GM18858 (cell line): ENCODE measurements around the gene UBAC2.

Experiments used
- ATAC-seq: cut with Tn5 transposase; IDR thresholded peaks from one replicate; pipeline ENCODE4 v1.9.1; 2021; ENCODE audit not compliant: unreplicated experiment

UBAC2 gene

GRCh38 chr13:99330942-99331341 lies 130.3 kb downstream of the UBAC2 start:
- no peak for ATAC-seq

DNA sequence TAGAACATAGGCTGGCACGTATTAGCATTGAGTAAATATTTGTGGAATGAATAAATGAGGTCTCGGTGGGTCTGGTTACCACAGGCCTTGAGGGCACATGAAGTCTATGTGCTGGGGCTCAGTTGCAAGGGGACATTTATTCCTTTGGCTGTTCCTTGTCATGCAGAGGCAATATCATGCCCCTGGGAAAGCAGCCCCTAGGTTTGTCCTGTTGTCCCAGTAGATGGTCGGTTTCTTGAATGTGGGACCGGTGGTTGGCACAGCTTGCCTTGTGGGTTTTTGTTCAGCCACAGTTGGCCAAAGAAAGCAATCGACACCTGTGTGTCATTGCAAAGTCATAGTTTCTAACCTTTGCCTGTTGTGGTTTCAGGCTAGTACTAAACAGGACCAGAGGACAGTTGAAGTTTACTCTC lies 131.2 kb downstream of the UBAC2 start:
- ATAC-seq: peak; percentile 80

DNA sequence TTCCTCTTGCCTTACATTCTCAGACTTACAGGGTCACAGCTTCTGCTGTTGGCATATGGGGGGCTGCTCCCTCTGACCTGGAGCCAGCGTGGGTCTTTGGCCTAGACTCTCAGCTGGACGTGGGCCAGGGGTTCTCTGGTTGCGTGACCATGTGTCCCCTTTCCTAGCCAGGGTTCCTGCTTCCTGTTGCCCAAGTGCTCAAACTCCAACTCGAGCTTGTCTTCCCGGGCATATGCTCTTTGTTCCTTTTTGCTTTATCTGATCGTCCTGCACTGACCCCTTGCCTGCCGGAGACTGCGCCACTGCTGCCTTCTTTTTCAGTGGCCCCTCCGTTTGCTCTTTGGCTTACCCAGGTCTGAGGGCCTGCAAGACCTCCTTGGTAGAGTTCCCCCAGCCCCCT lies 131.8 kb downstream of the UBAC2 start:
- no peak for ATAC-seq

DNA sequence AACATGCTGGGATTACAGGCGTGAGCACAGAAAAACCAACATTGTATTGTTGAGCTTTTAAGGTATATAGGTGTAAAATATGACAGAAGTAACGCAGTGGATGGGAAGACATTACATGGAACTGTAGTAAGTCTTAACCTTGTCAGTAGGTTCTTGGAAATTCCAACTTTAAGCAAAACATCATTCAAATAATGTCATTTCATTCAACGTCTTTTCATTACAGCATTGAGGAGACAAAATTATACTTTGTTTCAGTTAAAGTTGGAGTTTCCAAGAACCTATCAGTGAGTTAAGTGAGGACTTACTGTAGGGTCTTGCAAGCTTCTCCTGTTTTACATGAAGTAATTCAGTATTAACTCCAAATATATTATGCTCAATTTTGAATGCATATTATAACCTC lies 133.6 kb downstream of the UBAC2 start:
- no peak for ATAC-seq

GRCh38 chr13:99335087-99335486 lies 134.4 kb downstream of the UBAC2 start:
- ATAC-seq: no peak

DNA sequence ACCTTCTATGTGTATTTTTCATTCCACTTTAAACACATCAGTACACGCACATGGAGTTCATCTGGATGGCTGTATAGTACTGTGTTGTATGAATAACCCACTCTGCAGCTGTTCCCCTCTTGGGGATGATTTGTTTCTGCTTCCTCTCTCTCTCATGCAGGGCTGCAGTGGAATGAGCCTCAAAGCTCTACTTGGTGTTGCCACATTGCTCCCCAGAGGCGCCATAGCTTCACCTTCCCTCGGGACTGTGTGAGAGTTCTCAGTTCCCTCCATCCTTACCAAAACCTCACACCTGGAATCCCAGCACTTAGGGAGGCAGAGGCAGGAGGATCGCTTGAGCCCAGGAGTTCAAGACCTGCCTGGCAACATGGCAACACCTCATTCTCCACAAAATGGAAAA lies 134.9 kb downstream of the UBAC2 start:
- ATAC-seq: peak; percentile 67

- ATAC-seq: no peak
Observed at GRCh38 chr13:99339230-99339721, 138.6 kb downstream of the UBAC2 start.

DNA sequence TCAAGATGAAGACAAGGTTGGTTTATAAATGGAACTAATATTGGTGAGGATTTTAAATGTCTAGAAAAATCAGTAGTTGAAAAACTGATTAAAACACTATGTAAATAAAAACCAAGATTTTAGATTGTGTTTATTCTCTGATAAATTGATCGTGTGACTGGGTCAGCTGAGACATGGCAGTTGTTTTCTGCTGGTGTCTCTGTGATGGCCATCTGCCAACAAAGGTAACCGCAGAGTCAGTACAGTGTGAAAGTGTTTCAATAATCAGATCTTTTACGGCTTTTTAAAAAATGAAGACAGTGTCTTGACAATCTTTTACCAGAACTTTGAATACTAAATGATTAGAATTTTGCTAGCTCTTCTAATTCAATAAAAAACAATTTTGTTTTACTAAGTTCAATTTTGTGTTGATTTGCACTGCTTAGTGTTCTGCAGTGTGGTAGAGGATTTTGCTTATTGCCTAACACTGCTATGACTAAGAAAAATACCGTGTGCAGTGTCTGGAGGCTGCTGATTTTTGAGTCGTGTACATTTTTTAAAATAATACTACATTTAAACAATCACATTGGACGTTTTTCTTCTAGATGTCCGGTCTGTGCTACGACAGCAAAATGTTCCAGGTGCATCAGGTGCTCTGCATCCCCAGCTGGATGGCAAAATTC lies 139.2 kb downstream of the UBAC2 start:
- no peak for ATAC-seq

GRCh38 chr13:99340638-99341037 lies 140.0 kb downstream of the UBAC2 start:
- no peak for ATAC-seq

DNA sequence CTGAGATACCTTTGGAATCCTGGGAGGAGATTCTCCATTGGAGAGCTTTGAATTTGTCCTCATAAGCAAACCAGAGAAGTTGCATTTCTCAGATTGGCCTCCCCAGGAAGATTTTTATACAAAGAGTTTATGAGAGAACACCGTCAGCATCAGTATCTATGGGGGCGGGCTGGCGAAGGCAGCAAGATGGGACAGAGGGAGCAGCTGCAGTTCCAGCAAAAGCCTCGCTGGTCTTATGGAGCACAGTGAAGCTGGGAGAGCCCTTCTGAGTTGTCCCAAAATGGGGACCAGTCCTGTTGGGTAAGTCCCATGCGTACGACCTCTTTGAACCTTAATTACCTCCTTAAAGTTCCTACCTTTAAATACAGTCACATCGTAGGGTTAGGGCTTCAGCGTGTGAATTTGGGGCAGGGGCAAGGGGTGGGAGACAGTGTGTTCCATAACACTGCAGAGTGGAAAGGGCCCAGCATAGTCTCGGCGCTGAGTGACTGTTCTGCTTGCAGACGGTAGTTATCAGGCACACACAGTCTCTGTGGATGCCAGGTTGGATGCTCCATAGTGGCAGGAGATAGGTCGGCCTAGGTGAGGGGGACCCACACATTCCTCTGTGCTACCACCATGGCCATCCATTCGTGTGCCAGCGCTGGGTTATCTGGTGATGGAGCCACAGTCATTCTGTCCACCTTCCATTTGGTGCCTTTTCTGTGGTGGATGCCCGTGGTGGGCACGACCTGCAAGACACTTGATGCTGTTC lies 141.5 kb downstream of the UBAC2 start:
- no peak for ATAC-seq

- ATAC-seq: no peak
Observed at GRCh38 chr13:99342723-99343315, 142.2 kb downstream of the UBAC2 start.

GRCh38 chr13:99344610-99345208 lies 144.1 kb downstream of the UBAC2 start:
- no peak for ATAC-seq

GRCh38 chr13:99345345-99345744 lies 144.7 kb downstream of the UBAC2 start:
- no peak for ATAC-seq

DNA sequence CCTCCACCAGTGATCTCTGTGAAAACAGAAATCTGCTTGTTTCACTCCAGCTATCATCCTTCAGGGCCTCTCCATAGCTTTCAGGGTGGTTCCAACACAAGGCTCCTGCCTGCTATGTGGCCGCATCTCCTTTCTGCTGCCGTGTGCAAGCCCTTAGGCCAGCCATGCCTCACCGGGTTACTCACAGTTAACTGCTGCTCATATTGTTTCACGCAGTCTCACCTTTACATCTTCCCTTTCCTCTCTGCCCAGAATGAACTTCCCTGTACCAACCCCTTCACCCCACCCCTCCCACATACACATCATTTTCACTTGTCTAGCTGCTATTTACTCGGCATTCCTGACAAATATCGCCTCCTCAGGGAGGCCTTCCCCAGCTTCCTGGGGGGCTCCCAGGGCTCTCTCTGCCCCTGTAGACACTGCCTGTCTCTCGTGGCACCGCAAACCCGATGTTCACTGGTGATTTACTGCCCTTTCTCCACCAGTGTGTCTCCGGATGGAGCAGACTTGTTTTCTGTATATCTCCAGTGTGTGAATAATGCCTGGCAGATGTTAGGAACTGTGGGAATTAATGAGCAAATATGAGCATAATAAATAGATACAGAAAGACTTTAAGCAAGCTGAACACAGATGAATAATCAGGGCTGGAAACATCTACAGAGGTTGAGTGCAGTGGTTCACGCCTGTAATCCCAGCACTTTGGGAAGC lies 145.8 kb downstream of the UBAC2 start:
- ATAC-seq: no peak

GRCh38 chr13:99347335-99347878 lies 146.8 kb downstream of the UBAC2 start:
- ATAC-seq: no peak

GRCh38 chr13:99347911-99348451 lies 147.3 kb downstream of the UBAC2 start:
- ATAC-seq: peak; percentile 65

- no peak for ATAC-seq
Observed at GRCh38 chr13:99350191-99350590, 149.5 kb downstream of the UBAC2 start.

DNA sequence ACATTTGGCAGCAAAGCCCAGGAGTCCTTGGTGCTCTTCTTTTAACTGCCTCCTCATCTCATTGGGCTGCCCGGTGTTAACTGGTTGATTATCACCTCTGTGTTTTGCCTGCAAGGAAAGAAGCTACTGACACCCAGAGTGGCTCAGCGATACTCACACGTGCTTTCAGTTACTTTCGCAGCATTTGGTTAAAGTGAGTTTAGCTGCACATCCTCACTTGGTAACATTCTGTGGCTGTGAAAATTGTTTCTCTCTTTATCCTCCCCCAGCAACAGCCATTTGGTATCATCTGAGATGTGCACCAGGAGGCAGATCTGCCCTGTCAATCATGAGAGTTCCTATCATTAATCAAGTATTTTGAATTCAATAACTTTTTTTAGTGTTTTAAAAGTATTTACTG lies 151.1 kb downstream of the UBAC2 start:
- no peak for ATAC-seq

DNA sequence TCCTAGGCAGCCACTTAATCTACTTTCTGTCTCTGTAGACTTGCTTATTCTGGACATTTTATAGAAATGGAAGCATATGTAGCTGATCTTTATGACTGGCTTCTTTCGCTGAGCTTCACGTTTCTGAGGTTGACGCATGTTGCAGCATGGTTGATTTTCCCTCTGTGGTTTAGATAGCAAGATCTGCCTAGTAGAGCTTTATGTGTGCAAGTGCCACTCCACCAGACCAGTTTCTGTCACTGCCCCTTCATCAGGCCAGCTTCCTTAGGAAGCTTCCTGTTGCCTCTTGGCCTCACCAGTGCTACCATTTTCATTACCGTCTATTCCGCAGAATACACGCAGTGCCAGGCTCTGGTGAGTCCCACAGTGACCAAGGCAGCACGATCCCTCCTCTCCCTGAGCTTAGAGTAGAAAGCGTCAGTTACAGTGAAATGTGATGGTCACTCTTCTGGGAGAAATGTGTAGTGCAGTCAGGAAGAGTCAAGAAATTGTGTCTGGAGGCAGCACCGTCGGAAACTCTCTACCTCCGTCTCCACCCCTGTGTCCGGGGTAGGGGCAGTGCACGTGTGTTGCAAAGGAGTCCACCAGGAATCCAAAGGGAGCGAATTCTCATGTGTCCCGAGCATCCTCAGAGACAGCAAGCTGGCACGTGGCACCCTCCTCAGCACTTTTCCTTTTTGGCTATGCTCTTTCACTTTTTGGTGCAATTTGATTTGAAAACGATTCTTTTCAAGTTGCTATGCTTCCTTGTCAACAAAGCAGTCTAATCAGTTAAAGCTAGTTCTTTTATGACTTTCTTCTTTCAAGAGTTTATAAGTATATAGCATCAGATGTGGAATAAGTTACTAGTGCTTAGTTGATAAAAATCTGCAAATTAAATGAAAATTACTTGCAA lies 151.9 kb downstream of the UBAC2 start:
- no peak for ATAC-seq

GRCh38 chr13:99353246-99353600 lies 152.6 kb downstream of the UBAC2 start:
- ATAC-seq: no peak
